GM15510 (cell line): ENCODE measurements around the gene NOC4L.

Source experiments
- POLR2A ChIP-seq: IDR thresholded peaks from 3 replicates; pipeline ENCODE4 v1.6.1; 2011; ENCODE audit warnings: borderline replicate concordance; ENCODE audit not compliant: insufficient read length; ENCODE audit errors: extremely low read depth

The NOC4L gene

DNA sequence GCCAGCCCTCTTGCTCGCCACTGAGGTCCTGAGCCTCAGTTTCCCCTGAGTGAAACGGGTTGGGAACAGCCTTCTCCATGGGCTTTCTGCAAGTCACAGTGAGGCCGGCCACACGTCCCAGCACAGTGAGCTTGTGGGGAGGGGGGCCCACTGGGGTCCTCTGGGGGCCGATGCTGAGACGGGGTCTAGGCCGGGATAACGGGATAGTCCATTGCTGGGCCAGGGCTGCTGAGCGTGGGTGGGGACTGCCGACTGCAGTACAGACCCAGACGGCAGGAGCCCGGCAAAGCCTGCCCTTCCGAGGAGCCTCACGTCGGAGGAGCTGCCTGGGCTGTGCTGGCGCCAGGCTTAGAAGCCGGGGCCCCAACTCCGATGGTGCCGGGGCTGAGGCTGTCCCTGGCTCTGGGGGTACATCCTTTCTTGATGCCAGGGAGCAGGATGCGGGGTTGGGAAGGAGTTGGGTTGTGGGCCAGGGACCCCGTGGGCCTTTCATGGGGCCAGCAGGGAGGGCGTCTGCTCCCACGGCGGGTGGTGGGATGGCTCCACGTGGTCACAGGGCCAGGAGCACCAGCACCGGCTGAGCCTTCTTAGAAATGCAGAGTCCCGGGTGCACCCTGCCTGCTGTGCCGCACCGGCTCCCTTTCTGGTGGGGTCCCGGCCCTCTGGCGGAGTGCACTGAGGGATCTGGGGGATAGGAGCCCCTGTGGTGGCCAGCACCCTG is 24.2 kb downstream of the NOC4L start:
- no peak for TF ChIP-seq POLR2A

DNA sequence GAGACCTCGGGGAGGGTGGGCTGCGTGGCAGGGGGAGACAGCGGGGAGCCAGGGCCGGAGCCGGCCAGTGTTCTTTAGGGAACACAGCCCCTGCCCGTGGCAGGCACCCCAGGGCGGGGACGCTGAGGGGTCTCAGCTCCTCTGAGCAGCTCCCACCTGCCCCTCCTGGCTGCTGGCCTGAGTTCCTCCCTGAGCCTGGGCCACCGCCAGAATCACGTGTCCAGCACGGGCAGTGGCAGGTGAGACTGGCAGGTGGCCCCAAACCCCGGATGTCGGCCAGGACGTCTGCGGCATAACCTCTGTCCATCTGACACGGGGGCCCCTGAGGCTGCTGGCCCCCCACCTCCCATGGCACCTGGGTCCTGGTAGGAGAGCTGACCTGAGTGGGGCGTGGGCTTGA is 25.1 kb downstream of the NOC4L start:
- no peak for TF ChIP-seq POLR2A

DNA sequence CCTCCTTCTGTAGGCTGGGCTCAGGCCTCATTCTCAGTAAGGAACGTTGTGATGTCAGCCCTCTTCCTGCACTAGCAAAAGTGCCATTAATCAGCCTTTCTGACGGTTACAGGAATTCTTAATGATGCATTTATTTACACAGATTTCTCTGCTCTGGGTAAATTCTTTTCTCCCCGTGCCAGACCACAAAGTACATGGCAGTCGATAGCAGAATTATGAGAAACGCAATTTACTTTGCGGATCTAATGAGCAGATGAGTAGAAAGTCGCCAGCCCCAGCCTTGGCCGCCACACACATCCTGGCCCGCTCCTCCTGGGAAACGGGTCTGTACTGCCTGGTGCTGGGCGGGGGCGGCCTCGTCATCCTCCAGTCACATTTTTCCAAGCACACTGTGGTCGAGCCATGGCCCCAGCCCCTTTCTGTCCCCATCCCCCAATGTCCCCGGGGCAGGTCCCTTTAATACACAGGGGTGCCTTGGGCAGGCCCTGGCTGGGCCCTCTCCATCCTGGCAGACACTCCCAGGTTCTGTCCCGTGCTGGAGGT is 25.9 kb downstream of the NOC4L start:
- no peak for TF ChIP-seq POLR2A

GRCh38 chr12:132170637-132171292 is 26.5 kb downstream of the NOC4L start:
- TF ChIP-seq POLR2A, result no peak

DNA sequence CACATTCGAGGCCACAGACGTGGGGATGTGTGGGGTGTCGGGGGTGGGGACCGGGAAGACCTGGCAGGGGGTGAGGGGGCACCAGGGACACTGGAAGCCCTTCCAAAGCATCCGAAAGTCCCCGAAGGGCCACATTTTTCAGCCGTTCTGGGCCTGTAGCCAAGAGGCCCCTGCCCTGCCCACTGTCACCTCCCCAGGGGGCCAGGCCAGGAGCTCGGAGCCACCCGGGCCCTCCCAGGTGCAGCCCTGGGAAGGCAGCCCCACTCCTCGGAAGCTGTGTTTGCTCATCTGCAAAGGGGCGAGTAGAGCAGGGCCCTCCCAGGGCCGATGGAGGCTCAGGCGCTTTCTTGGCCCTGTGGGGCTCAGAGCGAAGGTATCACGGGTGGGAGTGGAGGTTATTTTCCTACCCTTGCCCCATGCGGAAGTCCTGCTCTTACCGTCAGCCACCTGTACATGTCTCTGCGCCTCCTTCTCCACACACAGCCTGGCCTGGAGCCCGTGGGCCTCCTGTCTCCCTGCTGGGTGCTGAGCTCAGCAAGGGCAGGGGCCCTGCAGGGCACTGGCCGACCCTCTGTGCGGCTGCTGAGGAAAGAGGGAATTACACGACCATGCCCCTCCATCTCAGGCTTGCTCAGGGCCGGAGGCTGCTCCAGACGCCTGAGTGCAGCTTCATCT is 27.2 kb downstream of the NOC4L start:
- TF ChIP-seq POLR2A, result no peak

DNA sequence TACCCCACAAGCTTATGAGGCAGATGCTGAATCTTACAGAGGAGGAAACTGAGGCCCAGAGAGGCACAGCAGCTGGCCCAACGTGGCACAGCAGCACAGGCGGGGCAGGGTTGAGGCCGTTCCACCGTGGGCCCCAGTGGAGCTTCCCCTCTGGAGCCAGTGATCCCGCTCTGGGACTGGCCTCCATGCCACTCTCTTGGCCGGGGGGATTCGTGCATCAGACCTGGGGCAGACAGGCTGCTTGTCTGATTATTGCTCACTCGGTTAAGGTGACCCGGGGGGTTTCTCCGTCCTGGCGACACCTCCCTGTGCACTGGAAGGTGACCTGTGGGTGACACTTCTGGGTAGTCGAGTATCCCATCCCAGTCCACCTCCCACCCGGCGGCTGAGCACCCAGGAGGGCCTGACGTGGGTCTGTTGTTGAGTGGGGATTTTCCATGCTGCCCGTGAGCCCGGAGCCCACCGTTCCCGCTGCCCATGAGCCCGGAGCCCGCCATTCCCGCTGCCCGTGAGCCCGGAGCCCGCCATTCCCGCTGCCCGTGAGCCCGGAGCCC is 27.8 kb downstream of the NOC4L start:
- TF ChIP-seq POLR2A, result no peak

- no peak for TF ChIP-seq POLR2A
Observed at GRCh38 chr12:132172619-132173018, 28.4 kb downstream of the NOC4L start.

- no peak for TF ChIP-seq POLR2A
Observed at GRCh38 chr12:132173135-132174014, 29.1 kb downstream of the NOC4L start.

GRCh38 chr12:132174015-132174838 is 30.0 kb downstream of the NOC4L start:
- TF ChIP-seq POLR2A, result no peak

DNA sequence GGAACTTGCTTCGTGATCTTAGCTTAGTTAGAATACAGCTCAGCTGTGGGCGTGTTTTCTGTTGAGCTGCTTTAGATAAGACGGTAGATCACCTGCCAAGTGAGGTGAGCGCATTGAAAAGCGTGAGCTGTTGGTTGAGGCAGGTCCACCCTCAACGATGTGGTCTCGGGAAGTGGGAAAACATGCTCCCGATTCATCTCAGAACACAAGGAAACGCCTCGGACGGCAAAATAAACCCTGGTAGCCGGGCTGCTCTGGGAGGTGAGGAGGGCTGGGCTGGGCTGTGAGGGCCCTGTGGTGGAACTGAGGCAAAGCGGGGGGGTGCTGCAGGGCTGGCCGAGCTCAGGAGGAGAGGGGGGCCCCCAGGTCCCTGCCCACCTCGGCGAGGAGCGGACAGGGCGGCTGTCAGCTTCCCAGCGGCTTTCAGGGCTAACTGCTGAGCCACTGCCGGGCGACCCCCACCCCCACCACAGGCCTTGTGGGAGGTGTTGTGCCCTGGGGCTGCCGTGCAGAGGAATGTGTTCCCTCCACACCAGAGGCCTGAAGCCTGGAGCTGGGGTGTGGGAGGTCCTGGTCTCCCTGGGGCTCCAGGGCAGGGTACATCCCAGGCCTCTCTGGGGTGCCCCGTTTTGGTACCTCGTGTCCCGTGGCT is 30.7 kb downstream of the NOC4L start:
- TF ChIP-seq POLR2A, result no peak

DNA sequence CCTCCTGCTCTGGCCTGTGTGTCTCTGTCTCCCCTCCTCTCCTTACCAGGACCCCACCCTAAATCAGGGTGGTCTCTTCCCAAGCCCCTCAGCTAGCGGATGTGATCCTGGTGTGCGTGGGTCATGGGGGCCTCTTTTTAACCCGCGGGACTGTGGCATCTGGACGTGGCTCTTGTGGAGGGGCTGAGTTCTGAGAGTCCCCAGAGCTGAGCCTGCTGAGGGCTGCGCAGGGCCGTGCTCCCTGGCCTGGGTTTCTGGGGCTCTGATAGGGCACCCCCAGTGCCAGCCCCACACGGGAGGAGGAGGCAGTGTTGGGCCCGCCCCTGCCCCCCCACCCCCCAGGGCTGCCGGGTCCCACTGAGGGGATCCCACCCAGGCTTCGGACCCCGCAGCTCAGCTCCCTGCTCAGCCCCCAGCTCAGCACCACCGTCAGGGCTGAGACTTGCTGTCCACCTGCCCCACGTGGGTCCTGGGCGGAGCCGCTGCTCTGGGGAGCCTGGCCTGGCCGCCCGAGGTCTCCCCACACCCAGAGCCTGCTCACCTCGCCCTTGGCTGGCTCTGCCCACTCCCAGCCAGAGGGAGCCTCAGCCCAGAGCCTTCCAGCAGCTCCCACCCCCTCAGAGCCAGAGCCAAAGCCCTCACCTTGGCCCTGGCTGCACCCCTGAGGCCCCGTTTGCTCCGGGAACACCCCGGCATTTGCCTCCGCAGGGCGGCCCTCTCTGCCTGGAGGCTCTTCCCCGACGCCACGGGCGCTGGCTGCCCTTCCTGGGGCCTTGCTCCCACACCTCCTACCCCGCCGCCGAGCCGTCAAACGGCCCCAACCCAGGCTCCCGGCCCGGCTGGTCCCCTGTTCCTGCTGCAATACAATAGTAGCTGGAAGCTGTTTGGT is 31.5 kb downstream of the NOC4L start:
- TF ChIP-seq POLR2A, result no peak

GRCh38 chr12:132176385-132176919 is 32.2 kb downstream of the NOC4L start:
- TF ChIP-seq POLR2A, result no peak
